HG02759 (cell line): Measurements from ENCODE around the gene BAIAP2L1.
"Not testable (repeated sequence)": the region's sequence is repeated elsewhere in the genome, so short reads cannot be mapped to it uniquely, and the experiment has no call there.

ENCODE experiments used
- ATAC-seq: cut with Tn5 transposase; IDR thresholded peaks from one replicate; pipeline ENCODE4 v1.9.1; 2021; ENCODE audit warnings: mild to moderate bottlenecking, moderate library complexity; ENCODE audit not compliant: unreplicated experiment

The BAIAP2L1 gene

DNA sequence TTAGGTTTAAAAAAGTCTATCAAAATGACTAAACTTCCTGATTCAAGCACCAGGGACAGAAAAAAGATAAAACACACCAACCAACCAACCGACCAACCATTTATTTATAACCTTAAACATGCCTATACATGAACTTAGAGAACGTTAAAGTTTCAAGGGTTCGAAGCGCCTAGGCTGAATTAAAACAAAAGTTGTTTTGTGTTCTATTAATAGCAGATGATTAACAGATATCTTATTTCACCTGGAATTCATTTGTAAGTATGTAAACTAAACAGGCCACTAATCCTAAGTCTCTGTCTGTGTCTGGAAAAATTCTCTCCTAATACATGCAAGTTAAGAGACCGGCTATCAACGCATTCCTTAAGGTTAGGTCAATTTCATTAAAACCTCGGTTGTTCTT, 1.4 kb downstream of the BAIAP2L1 start:
- no peak for ATAC-seq

DNA sequence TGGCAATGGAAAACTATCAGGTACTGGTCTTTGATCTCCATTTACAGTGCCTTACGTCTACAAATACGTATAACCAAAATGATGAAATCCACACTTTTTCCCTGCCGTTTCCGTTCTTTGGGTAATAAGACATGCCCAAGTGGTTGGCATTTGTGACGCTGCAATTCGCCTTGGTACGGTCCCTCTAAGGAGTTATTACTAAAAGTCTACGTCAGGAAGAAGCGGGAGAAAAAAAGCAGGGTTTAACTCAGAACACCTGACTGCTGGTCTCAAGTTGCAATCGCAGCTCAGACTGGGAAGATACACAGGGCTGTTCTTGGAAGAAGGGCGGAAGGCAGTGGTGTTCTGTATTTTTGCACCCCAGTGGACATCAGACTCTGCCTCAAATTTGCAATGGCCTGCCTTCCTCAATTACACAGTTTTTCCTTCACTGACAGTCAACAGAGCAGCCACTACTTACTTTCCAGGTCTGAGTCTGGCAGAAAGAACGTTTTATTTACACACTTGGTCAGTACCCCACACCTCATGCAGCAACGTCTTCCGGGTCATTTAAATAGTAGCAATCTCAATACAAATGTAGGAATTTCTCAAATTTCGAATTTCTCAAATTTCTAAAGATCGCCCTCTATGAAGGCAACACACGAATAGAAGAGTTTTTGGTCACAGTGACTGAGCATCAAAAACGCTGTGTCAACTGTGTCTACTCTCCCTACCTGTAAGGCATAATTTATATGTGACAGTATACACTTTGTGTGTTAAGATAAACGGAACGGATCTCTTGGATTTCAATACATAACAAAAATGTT, 2.1 kb downstream of the BAIAP2L1 start:
- ATAC-seq: no peak

DNA sequence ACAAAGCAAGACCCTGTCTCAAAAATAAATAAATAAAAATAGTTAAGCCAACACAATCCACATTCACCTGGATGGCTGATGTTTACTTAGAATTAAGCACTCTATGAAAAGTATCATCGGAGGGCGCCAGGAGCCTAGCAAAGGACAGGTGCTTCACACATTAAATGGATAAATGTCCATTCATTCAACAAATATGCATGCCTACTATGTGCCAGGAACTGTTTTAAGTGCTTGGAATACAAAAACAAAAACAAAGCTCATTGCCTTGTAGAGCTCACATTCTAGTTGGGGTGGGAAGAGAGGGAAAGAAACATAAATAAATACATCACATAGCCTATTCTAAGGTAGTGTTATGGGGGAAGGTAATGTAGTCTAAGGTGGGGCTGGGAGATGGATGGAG, 4.1 kb downstream of the BAIAP2L1 start:
- no peak for ATAC-seq

DNA sequence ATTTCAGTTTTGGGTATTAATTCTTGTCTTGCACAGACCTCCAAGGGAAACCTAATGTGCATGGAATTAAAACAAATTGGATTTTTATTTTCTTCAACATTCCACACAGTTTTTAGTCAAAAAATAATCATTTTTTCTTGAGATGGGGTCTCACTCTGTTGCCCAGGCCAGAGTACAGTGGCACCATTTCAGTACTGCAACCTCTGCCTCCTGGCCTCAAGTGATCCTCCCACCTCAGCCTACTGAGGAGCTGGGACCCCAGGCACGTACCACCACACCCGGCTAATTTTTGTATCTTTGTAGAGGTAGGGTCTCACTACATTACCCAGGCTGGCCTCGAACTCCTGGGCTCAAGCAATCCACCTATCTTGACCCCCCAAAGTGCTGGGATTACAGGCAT, 4.9 kb downstream of the BAIAP2L1 start:
- ATAC-seq: no peak

DNA sequence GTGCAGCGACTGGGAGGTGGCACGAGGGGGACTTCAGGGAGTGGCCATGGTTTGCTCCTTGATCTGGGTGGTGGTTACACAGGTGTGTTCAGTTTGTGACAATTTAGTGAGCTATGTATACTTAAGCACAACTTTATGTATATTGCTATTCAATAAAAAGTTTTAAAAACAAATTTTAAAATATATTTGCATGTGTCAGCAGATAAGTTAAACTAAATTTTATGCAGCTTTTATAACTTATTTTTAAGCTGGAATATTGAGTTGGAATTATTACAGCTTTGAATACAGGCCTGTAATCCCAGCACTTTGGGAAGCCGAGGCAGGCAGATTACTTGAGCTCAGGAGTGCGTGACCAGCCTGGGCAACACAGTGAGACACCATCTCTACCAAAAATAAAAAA, 5.4 kb downstream of the BAIAP2L1 start:
- ATAC-seq: no peak

DNA sequence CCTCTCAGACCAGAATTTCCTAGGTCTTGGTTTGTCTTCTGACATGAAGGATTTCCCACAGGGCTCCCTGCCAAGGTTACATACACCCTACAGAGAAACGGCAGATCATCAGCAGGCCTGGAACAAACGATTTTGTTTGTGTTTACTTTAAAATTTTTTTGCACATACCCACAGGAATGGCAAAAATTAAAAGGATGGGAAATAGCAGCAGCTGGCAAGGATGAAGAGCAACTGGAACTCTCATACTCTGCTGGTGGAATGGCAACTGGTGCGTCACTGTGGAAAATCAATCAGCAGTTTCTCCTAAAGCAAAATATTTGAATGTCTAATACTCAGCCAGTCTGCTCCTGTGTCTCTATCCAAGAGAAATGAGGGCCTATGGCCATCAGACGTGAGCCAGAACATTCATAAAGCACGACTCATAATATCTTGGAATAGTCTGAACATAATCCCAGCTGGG, 6.5 kb downstream of the BAIAP2L1 start:
- ATAC-seq: no peak

DNA sequence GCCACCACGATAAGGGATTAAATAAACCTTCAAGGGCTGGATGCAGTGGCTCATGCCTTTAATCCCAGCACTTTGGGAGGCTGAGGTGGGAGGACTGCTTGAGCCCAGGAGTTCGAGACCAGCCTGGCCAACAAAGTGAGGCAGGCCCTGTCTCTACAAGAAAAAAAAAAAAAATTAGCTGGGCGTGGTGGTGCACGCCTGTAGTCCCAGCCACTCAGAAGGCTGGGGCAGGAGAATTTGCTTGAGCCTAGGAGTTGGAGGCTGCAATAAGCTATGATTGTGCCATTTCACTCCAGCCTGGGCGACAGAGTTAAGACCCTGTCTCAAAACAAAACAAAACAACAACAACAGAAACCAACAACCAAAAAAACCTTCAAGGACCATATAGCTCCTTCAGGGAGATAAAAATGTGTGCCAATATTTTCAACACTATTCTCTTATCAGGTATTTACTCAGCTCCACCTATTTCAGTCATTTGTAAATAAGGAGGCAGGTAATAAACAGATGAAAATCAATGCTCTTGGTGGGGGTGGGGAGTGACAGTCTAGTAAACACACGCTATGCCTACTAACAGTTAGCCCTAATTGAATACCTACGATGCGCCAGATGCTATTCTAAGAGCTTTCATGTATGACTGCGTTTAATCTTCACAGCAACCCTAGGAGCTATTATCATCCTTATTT, 13.2 kb downstream of the BAIAP2L1 start:
- ATAC-seq: no peak

DNA sequence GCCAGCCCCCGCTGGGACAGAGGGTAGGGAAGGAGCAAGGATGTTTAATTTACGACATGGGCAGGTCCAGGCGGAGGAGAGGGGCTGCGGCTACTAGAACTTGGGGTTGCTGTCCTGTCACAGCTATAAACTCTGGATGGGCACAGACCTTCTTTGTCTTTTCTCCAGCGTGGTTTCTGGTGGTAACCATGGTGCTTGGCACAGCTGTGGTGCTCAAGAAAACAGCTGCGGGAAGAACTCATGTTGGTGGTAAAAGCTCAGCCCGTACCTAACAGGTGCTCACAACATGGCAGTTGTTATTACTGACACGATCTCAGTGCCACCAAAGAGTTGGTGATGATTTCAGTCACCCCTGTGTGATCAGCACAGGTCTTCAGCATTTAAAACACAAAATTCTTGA, 13.8 kb downstream of the BAIAP2L1 start:
- ATAC-seq: no peak

DNA sequence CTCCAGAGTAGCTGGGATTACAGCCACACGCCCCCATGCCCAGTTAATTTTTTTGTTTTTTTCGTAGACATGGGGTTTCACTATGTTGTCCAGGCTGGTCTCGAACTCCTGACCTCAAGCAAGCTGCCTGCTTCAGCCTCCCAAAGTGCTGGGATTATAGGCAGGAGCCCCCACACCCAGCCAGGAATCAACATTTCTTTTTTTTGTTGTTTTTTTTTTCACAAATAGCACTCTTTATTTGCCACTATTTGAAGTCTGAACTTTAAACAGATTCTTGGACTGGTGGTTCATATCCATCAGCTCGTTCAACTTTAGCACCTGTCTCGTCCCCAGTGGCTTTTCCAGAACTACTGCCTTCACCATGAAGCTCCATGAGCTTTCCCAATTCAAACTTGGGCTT, 15.4 kb downstream of the BAIAP2L1 start:
- not testable (repeated sequence) for ATAC-seq

DNA sequence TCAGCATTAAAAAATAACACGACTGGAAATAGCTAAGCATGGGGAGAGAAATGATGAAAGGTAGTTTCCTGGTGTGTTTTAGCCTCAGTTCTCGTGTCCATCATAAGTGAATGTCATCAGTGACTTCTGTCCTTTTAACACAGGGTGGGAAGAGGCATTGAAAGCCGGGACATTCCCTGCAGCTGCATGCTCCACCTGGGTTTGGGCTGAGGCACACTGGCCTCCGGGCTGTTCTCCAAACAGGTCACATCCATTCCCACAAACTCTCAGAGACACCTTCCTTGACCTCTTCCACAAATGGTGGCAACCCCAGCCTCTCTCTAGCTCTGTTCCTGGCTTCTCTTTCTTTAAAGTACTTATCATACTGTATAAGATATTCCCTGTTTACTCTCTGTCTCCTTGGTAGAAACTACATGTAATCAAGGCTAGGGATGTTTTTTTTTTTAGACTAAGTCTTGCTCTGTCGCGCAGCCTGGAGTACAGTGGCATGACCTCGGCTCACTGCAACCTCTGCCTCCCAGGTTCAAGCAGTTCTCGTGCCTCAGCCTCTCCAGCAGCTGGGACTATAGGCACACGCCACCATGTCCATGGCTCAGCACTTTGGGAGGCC, 22.6 kb downstream of the BAIAP2L1 start:
- no peak for ATAC-seq

DNA sequence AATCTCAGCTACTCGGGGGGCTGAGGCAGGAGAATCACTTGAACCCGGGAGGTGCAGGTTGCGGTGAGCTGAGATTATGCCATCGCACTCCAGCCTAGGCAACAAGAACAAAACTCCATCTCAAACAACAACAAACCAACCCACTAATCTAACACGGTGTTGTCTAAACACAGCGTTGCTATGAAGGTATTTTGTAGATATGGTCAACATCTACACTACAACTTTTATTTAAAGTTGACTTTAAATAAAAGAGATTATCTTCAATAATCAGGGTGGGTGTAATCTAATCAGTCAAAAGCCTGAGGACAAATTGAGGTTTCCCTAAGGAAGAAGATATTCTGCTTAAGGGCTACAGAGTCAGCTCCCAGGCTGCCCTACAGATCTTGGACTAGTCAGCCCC, 24.2 kb downstream of the BAIAP2L1 start:
- no peak for ATAC-seq

DNA sequence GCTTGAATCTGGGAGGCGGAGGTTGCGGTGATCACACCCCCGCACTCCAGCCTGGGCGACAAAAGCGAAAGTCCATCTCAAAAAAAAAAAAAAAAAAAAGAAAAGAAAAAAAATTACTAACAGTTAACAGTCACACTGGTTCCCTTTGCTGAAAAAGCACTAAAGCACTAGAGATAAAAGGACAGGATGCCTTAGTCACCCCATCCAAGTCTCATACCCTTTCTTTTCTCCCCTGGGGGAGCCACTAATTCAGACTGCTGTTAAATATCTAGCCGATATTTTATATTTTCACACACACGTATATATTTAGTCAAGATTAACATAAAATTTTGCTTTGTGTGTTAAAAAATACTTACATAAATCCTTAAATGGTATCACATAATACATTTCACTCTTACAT, 25.2 kb downstream of the BAIAP2L1 start:
- ATAC-seq: no peak

DNA sequence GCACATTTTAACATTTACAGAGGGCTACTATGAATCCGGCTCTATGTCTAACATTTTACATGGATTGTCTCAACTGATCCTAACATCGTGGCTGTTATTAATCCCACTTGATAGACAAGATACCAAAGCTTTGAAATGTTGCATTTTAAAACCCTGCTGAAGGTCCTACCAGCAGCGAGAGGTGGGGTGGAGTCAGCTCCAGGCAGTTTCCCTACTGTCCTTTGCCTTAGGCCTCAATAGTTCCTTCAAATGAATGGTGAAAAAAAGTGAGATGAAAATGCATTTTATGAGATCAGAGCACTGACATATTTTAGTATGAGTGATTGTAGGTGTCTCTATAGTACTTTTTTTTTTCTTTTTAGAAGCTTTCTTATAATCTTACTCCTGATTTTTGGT, 26.6 kb downstream of the BAIAP2L1 start:
- no peak for ATAC-seq

DNA sequence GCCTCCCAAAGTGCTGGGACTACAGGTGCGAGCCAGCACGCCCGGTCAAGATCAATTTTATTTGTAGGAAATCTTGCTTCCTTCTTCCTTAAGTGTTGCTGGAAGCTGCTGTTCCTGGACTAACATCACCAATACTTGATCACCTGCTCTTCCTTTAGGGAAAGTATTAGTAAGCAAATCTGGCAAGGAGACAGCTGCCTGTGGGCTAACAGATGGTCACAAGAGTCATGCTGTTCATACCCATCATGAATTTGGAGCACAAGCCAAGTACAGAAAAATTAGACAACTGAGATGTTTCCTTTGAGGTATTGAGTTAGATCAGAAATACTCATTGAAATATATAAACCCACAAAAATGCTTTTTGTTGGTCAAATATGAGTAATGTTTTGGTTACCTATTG, 27.9 kb downstream of the BAIAP2L1 start:
- ATAC-seq: no peak

DNA sequence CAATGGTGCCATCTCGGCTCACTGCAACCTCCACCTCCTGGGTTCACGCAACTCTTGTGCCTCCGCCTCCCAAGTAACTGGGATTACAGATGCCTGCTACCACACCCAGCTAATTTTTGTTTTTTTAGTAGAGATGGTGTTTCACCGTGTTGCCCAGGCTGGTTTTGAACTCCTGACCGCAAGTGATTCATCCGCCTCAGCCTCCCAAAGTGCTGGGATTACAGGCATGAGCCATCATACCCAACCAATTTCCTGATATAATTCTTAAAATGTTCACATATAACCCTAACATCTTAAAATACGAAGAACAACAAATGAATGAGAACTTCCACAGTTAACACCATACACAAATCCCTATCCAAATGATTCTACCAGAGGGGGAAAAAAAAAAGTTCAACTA, 31.2 kb downstream of the BAIAP2L1 start:
- ATAC-seq: no peak

DNA sequence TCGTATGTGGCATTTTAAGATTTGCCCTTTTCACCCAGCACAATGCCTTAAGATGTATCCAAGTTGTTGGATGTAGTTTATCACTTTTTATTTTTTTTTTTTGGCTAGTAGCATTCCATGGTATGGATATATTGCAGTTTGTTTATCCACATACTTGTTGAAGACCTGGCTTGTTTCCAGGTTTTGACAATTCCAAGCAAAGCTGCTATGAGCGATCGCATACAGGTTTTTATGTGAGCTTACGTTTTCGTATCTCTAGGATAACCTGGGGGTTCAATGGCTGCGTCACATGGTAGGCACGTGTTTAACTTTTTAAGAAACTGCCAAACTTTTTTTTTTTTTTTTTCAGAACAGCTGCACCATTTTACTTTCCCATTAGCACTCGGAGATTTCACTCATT, 32.2 kb downstream of the BAIAP2L1 start:
- ATAC-seq: no peak

DNA sequence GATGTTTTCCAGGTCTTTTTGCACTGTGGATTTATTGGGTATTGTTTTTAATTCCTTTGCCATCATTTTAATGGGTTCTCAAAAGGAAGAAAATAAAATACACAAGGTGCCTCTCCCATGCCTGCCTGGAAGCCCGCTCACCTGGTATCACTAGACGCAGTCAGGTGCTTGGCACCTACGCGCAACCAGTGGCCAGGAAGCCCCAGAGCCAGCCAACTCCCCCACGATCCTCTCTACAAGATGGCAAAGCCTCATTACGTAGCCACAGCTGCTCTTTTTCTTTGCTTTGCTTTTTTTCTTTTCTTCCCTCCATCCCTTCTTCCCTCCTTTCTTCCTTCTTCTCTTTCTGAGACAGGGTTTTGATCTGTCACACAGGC, 34.3 kb downstream of the BAIAP2L1 start:
- ATAC-seq: no peak

DNA sequence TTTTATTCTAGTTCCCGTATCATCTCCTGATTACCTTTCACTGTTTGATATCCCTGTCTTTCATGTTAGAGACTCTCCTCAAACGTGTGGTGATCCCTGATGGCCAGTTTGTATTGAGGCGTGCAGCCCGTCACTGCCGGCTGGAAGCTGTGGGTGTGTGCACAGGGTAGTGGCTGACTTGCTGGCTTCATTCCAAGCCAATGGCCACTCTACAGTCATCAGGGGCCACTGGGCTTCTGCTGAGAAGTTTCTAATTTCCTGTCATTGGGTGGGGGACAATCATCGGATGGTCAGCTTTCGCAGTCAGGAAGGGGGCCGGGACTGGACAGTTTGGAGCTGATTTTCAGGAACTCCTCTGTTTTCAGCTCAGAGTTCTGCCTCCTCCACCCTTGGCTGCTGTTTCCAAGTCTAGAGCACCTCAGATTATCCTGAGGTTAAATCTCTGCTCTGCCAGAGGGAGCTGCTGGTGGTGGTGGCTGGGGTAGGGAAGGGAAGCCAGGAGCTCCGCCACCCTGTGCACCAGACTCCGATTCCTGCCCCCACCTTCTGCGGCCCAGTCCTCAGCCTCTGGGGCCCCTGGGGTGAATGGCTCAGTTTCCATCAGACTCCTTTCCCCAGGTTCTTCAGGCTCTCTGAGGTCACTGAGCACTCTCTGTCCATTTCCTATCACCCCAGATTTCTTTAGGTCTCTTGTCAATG, 34.9 kb downstream of the BAIAP2L1 start:
- no peak for ATAC-seq

DNA sequence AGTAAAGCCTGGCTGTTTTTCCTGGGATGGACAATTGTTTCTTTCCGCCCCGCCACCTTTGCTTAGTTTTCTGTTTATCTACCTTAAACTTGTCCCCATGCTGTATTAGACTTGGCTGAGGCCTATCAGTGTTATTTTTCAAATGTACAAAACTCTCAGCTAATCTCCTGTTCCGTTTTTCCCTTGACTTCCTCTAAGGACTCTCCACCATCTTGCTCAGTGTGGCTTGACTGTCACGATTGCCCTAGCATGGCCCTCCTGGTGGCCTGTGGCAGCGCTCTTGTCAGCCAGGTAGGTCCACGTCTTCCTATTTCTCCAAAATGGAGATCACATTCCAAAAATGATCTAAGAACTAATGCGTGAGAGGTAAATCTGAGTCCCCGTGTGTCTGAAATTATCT, 36.7 kb downstream of the BAIAP2L1 start:
- ATAC-seq: no peak

DNA sequence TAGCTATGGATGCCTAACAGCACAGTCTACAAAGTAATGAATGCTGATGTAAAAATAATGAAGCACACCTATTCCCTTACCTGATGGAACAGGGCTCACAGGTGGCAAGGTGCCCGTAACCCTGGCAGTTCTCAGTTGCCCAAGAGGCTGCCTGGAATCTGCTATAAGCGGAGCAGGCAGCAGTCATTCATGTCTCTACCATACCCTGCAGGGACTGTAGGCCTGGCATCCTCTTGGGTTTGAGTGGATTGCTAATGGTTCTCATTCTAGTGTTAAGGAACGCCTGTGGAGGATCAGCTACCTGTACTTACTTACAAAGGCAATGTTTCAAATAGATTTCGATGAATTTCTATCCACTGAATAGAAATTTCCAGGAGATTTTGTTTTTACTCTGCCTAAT, 38.4 kb downstream of the BAIAP2L1 start:
- no peak for ATAC-seq
